ENCODE data around the gene PLXNB2.

The PLXNB2 gene

GRCh38 chr22:50306753-50307749 lies at the start of gene PLXNB2:
Gene PLXNB2, minus strand, starts transcription at chr22:50307646. Its CDS starts 17,062 bp downstream, at chr22:50290584.
- H3K27ac ChIP-seq = peak within 1 kb of the TSS; percentile 98
- no peak for TF ChIP-seq CTCF (conservative IDR thresholded peaks at IDR 0.05)
- TF ChIP-seq ZFX (IDR thresholded peaks at IDR 0.05) = peak; percentile 97

- H3K27ac ChIP-seq = no peak overlapping the region
- TF ChIP-seq ZFX (IDR thresholded peaks at IDR 0.05) = no peak
- no peak for TF ChIP-seq CTCF (conservative IDR thresholded peaks at IDR 0.05)
These were observed 49.8 kb upstream of the PLXNB2 start for GRCh38 chr22:50357222-50357621.

- TF ChIP-seq ZFX (IDR thresholded peaks at IDR 0.05) = no peak
- TF ChIP-seq CTCF (conservative IDR thresholded peaks at IDR 0.05) = no peak
- no peak overlapping the region for H3K27ac ChIP-seq
These were observed 48.7 kb upstream of the PLXNB2 start for GRCh38 chr22:50356186-50356585.

GRCh38 chr22:50348058-50348457 lies 40.6 kb upstream of the PLXNB2 start:
- TF ChIP-seq ZFX (IDR thresholded peaks at IDR 0.05) (no peak), CTCF (conservative IDR thresholded peaks at IDR 0.05) (no peak)
- no peak overlapping the region for H3K27ac ChIP-seq

GRCh38 chr22:50347157-50347556 lies 39.7 kb upstream of the PLXNB2 start:
- no peak overlapping the region for H3K27ac ChIP-seq
- TF ChIP-seq ZFX (IDR thresholded peaks at IDR 0.05) (no peak), CTCF (conservative IDR thresholded peaks at IDR 0.05) (no peak)

GRCh38 chr22:50346470-50346869 lies 39.0 kb upstream of the PLXNB2 start:
- H3K27ac ChIP-seq = no peak overlapping the region
- TF ChIP-seq ZFX (IDR thresholded peaks at IDR 0.05) (no peak), CTCF (conservative IDR thresholded peaks at IDR 0.05) (no peak)

- TF ChIP-seq ZFX (IDR thresholded peaks at IDR 0.05) = no peak
- TF ChIP-seq CTCF (conservative IDR thresholded peaks at IDR 0.05) = no peak
These were observed 36.1 kb upstream of the PLXNB2 start for GRCh38 chr22:50343541-50343935.

More at GRCh38 chr22:50343541-50343935, 36.1 kb upstream of the PLXNB2 start:
- peak overlapping the region; percentile 91 for H3K27ac ChIP-seq
